Ecto neural progenitor cell (in vitro differentiated cells): ENCODE data around the gene SEPTIN1.

Experiments
- DNase-seq: peaks from one replicate; pipeline ENCODE4 v3.0.0-alpha.2; 2018; ENCODE audit warnings: low spot score

SEPTIN1 gene

DNA sequence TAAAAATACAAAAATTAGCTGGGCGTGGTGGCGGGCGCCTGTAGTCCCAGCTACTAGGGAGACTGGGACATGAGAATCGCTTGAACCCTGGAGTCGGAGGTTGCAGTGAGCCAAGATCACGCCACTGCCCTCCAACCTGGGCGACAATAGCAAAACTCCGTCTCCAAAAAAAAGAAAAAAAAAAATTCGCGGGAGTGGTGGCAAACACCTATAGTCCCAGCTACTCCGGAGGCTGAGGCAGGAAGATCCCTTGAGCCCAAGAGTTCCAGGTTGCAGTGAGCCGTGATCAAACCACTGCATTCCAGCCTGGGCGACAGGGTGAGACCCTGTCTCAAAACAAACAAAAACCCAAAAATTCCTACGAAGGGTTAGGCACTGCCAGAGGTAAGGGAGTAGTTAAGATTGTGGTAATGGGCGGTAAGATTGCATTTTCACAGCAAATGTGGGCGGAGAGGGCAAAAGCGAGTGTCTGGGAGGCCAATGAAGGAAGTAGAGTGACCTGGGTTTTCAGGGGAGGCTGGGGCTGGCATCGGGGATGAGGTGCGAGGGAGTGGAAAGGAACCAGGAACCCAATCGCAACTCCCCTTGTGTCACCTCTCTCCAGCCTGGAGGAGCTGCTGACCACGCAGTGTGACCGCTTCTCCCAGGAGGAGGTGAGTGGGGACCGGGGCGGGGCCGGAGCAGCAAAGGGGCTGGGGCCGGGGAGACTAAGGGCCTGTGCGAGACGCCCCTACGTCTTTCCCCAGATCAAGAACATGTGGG lies 5.1 kb downstream of the SEPTIN1 start:
- DNase-seq = no peak

DNA sequence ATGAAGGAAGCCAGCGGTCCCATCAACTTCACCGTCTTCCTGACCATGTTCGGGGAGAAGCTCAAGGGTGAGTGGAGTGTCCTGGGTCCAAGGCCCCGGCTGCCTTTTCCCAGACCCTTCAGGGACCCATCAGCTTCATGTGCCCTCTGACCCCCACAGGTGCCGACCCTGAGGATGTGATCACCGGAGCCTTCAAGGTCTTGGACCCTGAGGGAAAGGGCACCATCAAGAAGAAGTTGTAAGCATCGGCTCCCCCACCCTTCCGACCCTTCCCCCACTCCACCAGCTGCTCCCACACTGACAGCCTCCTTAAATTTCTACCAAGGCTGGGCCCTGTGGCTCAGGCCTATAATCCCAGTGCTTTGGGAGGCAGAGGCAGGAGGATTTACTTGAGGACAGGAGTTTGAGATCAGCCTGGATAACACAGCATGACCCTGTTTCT lies 5.9 kb downstream of the SEPTIN1 start:
- DNase-seq = peak; percentile 48

DNA sequence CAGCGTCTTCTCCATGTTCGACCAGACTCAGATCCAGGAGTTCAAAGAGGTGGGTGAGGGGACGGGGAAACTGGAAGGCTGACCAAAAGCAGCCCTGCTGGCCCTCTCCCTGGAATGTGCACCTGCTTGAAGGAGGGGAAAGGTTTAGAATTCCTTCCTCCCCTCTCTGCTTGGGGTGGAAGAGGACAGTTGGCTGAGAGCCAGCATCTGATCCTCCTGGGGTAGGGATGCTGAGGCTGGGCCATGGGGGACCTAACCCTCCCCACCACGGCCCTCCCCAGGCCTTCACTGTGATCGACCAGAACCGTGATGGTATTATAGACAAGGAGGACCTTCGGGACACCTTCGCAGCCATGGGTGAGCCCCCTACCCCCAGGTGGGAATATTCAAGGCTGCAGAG lies 6.5 kb downstream of the SEPTIN1 start:
- peak; percentile 53 for DNase-seq

DNA sequence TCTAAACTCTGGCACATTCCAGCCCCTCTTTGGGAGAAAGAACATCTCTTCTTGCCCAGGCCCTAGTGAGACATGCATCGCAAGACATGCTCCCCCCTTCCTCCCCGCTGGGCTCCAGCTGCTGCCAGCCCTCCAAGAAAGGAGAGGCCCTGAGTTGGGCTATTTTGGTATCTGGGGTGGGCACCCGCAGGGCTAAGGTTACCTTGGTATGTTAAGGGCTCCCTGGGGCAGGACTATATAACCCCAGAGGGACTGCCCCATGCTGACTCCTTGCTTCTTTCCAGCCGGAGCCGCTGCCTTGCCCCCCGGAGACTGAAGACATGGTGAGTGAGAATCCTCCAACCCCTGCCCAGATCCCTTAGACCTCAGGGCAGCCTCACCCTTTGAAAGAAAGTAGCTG lies 7.8 kb downstream of the SEPTIN1 start, which contains the start of gene MYL11:
MYL11 (plus strand) TSS at position 265 of the 400 bp plus-strand sequence; CDS start at position 321, 56 bp downstream.
- no peak for DNase-seq

DNA sequence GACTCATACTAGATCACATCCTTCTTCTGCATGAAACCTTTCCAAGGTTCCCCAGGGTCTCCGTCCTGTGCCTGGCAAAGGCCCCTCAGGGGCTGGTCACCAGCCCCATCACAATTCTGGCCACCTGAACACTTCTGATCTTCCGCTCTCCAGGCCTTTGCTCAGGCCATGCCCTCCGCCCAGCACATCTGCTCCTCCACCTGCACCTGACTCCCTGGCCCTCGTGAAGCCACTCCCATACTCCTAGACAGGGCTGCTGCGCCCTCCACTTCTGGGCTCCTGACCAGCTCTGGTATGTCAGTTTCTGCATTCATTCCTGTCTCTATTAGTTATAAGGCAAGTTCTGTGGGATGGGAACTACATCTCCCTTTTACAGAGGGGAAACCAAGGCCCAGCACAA lies 9.6 kb downstream of the SEPTIN1 start:
- no peak for DNase-seq

DNA sequence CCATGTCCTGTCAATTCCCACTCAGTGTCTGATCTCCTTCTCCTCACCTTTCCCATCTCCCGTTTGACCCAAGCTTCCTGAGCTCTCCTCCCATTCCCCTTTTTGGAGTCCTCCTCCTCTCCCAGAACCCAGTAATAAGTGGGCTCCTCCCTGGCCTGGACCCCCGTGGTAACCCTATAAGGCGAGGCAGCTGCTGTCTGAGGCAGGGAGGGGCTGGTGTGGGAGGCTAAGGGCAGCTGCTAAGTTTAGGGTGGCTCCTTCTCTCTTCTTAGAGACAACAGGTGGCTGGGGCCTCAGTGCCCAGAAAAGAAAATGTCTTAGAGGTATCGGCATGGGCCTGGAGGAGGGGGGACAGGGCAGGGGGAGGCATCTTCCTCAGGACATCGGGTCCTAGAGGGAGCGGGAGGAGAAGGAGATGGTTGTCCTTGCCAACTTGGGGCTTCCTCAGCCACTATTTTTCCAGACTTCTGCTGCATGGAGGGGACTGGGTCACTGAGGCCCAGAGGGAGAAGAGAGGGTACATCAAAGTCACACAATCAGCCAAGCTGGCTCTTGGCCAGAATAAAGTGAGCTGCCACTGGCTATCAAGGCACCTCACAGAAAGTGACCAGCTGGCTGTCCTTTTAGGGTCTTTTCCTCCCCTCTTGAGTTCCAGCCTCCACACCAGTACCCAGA lies 10.2 kb downstream of the SEPTIN1 start:
- DNase-seq = peak; percentile 37

DNA sequence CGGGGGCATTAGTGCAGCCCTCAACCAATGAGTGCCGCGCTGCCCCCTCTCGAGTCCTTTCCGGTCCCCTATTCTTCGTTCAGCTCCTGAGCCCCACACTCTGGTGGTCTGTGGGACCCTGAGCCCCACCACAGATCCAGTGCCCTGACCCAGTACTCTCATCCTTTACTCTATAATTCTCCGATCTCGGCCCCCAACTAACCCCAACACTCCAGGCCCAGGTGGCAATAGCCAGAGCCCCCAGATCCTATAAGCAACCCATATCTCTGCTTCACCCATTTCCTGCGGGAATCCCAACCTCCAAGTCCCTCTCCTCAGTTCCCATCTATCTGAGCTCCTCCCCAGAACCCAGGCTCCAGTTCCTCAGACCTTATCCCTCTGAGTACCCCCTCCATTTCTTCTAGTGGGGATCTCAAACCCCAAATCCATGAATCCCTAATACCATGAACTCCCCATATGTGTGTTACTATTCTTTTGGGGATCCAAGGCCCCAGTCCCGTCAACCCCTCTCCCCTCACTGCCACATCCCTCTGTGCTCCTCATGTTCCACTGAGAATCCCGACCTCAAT lies 11.0 kb downstream of the SEPTIN1 start:
- DNase-seq = peak; percentile 44

DNA sequence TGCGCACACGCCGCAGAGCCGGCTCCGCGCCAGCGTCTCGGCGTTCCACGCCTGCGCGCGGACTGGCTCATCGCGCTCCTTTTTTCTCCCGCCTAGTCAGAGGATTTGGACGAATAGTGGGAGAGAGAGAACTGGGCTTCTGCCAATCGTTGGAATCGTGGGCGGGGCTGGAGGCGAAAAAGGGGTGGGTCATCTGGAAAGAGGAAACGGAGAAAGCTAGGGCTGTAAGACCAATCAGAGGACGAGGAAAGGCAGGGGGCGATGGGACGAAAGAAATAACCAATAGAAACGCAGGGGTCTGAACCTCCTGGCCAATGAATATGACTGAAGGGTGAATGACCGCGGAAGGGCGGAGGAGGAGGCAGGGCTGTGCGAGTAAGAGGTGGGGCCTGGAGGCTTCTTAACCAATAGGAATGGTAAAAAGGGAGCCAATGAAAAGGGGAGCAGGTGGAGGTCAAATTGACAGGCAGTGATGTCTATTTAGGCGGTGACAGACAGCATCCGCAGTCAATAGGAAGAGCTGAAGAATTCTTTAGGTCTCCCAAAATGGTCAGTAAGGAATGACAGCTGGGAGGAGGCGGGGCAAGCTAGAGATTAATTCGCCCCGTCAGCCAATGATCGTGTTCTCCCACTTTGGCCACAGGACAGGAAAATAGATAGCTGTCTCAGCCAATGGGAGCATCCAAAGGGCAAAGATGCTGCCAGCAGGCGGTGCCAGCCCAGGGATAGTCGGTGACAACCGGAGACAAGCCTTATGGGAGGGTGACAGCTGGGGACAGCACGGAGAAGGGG lies 11.7 kb downstream of the SEPTIN1 start, which contains the start of gene TBC1D10B:
TBC1D10B (minus strand) TSS at position 39 of the 792 bp plus-strand sequence. CDS start 311 bp downstream, outside the sequence.
- DNase-seq = peak; percentile 99

DNA sequence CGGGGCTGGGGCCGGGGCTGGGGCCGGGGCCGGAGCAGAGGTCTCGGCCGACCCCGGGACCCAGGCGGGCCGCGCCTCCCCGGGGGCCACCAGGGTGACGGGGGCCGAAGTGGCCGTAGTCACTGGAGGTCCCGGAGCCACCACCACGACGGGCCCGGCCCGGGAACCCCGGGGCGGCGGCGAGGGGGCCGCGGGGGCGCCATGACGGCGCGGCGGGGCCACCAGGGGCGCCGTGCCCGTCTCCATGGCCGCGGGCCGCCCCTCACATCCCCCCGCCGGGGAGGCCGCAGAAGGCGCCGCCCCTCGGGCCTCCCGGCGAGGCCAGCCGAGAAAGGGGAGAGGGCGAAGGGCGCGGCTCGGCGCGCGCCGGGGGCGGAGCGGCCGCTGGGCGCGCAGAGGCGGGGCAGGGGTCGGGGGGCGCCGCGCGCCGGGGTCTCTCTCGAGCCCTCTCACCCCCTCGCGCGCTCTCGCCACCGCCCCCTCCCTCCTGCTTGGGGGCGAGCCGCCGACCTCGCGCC lies 12.4 kb downstream of the SEPTIN1 start:
- no peak for DNase-seq

DNA sequence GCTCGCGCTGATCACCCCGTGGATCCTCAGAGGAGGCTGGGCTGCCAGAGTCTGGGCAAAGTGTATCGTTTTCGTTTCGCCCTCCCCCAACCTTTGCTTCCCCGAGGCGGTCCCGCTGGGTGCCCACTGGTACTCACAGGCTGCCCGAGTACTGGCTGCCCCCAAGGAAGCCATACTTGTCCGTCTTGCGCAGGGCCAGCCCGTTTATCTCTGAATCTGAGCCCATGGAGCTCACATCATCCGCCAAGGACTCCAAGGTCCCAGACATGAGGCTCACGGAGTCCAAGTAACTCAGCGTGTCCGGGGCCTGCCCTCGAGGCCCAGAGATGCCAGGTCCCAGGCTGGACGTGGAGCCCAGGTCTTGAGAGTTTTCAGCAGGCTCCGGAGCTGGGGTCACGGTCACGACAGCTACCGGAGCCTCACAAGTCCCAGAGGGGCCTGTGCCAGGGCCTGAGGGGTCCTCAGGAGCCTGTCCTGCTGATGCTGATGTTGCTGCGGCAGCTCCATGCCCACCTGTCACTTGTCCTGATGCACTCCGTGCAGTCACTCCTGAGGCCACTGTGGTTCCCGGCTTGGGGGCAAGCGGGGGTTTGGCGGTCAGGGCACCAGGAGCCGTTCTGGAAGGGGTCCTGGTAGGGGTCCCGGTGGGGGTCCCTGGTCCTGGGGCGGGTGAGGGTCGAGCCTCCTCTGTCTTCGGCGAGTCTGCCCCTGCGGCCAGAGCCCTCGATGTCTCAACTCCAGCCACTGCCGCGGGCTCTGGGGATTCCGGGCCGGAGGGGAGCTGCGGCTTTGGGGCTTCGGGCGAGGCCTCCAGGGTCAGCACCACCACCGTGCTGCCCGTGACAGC lies 13.0 kb downstream of the SEPTIN1 start:
- peak; percentile 75 for DNase-seq

DNA sequence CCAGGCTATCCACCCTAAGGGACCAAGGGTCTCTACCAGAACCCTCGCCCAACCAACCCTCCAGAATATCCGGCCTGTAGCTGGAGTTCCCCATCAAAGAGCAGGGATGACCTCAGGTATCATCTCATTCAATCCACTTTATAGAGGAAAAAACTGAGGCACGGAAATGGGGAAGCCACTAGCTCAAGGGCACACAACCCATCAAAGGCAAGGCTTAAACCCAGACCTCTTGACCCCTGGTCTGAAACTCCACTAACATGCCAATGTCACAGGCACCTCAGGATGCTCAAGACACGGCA lies 13.6 kb downstream of the SEPTIN1 start:
- DNase-seq = peak; percentile 40

DNA sequence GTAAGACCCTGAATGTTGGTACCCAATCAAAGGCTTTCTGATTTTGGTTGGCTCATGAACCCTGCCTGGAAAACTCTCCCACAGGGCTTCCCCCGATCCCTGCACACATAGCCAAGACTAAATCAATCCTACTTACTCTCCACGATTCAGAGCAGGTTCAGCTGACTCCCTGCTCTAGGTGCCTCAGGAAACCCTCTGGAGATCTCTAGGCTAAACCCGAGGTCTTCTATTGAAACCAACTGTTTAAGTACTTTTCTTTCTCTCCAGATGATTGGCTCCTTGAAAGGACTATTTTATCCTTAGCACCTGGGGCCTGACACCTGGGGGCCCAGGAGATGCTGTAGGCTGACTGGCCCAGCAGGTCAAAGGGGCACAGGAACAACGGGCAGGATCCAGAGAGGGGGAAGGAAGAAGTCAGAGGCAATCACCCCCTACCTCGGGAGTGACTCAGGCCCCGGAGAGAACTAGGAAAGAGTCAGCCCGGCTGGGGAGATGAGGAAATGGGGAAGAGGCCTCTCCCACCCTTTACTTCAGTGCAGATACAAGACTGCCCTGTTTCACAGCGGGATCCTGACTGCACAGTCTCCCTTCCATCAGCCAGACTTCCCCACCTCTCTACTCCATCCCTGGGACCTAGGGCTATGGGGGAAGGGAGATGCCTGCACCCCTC lies 14.1 kb downstream of the SEPTIN1 start:
- DNase-seq = peak; percentile 44

DNA sequence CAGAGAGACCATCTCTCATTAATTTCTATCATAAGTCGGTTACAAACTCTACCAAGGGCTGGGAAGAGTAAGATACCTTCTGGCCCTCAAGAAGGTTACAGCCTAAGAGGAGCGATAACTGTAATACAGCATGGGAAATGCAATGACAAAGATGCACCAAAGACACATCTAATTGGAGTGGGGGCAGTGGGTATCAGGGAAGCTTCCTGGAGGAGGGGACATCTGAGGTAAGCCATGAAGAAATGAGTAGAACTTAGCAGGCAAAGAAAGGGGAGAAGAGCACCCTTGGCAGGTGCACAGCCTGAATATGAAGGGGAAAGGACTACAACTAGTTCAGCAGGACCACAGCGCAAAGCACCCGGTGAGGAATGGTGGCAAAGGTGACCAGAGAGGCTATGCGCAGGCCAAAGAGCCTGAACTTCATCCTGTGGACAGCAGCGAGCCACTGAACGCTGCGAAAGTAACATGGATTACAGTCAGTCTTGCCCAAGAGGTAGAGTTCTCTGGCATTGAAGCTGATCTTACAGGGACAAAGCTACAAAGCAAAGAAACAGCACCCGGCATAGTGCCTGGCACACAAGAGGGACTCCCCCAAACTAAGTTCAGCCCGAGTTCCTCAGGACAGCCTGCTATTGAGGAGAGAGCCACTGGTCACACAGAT lies 14.9 kb downstream of the SEPTIN1 start:
- DNase-seq = peak; percentile 42

DNA sequence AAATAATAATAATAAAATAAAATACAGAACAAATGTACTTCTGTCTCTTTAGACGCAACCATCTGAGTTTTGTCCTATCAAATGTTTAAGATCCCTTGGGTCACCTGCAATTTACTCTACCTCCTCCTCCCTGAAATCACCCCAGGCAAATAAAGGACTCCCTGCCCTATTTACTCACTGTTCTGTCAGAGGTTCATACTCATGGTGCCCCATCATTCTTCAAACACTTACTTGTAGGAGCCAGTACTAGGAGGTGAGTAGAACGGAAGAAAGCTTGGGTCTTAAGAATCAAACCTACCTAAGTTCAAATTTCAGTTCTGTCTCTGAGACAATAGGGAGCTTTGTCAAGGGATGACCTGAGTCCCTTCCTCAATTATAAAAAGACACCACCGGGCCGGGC lies 15.8 kb downstream of the SEPTIN1 start:
- no peak for DNase-seq

DNA sequence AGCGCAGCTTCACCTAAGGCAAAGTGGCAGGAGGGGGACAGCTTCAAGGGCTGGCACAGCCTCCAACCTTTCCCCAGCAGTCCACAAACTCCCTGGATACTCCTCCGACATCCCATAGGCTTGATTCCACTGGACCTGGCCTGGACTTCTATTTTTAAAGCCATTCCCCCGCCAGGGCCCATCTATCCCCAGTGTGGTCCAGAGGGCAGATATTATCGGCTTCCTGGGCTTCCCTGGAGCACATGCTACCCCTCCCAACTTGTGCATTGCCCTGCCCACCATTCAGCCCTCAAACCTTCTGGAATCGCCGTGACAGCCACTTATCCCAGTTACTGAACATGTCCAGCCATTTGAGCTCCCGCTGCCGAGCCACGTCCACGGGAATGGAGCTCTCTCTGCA lies 17.2 kb downstream of the SEPTIN1 start:
- DNase-seq = no peak

DNA sequence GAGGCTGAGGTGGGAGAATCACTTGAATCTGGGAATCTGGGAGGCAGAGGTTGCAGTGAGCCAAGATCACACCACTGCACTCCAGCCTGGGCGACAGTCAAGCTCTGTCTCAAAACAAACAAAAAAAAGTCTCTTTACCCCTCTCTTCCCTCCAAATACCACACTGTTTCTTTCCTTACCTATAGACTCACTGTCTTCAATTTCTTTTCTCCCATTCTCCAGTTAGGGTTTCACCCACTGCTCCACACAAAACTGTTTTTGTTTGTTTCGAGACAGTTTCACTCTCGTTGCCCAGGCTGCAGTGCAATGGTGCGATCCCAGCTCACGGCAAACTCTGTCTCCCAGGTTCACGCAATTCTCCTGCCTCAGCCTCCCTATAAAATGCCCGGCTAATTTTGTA lies 21.2 kb downstream of the SEPTIN1 start:
- no peak for DNase-seq

DNA sequence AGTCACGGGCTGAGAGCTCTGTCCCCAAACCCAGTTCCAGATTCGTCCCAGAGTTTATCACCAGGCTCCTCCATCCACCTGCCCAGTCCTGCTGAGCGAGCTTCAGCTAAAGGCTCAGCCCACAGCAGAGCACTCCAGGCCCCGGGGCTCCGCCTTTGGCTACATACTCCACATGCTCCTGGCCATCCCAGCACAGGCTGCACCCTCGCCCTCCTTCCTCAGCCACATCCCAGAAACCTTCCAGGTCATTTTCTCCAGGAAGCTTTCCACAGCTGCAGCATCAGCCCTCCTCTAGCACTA lies 22.5 kb downstream of the SEPTIN1 start:
- no peak for DNase-seq

DNA sequence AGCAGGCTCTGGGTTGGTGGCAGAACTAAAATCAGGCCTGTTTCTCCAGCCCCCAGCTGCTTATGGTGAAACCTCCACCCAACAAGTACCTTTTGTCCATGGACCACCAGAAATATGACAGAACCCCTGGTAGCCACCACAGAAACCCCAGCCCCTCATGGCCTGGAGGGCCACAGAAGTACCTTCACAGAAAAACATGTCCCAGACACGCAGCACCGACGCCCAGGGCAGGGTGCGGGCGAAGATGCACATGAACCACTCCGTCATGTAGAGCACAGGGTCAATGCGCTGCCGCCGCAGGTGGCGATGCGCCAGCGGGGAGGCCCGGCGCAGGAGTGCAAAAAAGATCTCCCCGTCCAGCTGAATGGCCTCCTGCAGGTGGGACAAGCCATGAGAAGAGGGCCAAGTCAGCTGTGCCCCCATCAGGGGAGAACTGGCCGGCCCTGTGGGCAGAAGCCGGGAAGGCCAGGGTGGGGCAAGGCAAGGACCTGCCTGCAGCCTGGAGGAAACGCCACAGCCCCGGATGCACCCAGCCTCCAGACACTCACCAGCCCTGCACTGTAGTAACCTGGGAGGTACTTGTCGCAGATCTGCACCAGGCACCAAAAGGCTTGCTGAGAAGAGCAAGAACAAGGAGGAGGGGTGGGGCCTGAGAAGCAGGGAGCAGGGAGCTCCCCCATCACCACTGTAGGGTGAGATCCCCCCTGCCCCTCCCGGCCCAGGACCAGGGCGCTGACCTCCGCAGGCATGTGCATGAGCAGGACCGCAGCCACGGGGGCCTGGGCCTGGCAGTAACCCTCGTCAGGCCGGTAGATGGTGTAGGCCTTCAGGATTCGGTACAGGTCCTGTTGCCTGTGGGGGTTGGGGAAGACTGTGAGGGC lies 23.1 kb downstream of the SEPTIN1 start:
- DNase-seq = no peak

DNA sequence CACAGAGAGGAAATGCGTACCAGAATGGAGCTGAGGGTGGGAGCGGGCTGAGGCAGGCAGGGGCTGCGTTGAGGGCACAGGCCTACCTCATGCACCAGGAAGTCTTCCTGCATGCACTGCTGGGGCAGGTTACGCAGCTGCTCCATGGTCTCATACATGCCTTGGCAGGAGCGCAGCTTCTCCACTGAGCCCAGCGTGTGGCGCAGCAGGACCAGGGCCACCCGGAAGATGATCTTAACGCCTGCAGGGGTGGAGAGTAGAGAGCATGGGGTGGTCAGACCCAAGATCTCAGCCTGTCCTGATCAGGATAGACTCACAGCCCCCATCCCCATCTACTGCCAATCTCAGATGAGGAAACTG lies 23.8 kb downstream of the SEPTIN1 start:
- no peak for DNase-seq
